Measurements from ENCODE around the gene LSM2.

- no peak for TF ChIP-seq CTCF (IDR thresholded peaks at IDR 0.05 in 4 of 5, conservative IDR thresholded peaks at IDR 0.05 in 1 of 5)
- no peak for TF ChIP-seq POLR2A (IDR thresholded peaks at IDR 0.05)
Measured at GRCh38 chr6:31778999-31779885, 27.5 kb downstream of the LSM2 start.

Data from gastrocnemius medialis (tissue), 4 donors.